Measurements from ENCODE around the gene C9.
"Not testable (repeated sequence)": the region's sequence is repeated elsewhere in the genome, so short reads cannot be mapped to it uniquely, and the experiment has no call there.

Gene C9

DNA sequence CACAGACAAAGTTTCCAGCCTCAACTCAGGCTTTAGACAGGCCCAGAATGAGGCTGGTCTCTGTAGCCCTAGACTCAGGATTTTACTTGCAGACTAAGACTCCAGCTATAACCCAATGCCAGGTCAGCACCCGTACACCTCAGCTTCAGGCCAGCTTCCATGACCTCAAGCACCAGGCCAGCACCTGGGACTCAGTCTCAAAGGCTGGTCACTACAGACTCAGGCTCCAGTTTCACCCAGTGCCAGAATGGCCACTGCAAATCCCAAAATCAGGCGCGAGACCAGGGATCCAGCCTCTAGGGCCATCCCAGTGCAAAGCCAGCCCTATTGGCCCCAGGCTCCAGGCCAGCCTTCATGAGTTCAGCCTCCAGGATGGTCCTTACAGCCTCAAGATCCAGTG is 44.9 kb downstream of the C9 start:
- DNase-seq, result no peak

DNA sequence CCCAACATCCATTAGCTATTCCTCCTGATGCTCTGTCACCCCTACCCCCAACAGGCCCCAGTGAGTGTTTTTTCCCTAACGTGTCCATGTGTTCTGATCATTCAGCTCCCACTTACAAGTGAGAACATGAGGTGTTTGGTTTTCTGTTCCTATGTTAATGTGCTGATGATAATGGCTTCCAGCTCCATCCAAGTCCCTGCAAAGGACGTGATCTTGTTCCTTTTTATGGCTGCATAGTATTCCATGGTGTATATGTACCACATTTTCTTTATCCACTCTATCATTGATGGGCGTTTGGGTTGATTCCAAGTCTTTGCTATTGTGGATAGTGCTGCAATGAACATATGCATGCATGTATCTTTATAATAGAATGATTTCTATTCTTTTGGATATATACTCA is 47.8 kb downstream of the C9 start:
- DNase-seq, result not testable (repeated sequence)

DNA sequence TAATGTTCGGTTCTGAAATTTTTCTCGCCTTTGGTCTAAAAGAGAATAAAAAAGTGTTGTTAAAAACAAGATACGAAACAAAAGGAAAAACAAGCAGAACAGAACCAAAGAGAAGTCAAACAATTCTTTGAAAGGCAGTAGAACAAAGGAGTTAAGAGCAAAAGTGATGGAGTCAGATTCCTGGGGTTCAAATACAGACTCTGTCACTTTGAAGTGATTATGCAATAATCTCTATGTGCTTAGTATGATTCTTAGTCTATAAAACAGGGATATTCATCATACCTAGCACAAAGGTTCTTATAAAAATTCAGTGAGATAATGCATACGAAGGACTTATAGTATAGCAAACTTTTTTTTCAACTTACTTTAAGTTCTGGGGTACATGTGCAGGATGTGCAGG is 48.3 kb downstream of the C9 start:
- no peak for DNase-seq

DNA sequence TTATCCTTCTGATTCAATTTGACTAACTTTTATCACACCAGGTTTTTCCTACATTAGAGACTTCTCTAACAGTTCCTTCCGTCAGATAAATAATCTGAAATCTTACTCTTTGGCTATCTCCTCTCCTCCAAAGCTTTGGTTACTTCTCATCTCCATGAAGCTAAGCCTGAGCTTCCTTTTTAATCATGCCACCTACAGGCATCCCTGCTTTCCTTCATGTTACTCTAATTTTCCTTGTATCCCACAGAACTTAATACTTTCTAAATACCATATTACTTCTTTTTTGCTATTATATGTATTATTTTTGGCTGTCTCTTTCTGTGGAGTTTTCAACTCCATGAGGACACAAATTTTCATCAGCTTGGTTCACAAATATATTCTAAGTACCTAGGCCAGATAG is 49.7 kb downstream of the C9 start:
- no peak for DNase-seq

DNA sequence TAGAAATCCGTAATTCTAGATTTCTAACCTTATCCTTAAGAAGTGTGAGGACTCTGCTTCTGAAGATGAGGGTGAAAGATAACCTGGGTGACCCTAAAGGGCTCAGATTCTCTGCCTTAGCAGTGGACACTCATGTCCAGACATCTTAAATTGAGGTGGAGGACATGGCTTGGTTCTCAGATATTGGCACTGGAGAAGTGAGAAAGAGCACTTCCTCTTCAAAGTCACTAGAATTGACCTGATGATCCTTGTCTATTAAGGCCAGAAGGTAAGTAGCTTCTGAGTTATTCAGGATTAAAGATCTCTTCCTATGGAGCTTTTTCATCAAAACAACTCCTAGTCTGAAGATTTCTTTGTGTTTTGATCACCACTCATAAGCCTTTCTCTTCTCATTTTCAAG is 54.8 kb downstream of the C9 start:
- no peak for DNase-seq

DNA sequence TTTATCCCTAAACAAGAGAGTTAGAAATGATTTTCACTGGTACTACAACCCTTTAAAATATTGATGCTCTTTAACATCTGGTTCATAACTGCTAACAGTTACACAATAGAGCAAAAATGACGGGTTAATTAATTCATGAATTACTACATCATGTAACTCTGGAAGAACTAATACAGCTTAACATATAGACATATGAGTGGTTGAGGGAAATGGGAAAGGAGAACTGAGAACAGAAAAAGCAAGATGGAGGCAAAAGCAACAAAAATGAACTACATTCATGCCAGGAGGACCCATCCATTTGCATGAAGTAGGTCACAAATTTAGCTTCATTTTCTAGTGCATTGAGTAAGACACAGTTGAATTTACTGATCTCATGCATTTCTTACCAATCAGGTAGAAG is 61.8 kb downstream of the C9 start:
- no peak for DNase-seq

DNA sequence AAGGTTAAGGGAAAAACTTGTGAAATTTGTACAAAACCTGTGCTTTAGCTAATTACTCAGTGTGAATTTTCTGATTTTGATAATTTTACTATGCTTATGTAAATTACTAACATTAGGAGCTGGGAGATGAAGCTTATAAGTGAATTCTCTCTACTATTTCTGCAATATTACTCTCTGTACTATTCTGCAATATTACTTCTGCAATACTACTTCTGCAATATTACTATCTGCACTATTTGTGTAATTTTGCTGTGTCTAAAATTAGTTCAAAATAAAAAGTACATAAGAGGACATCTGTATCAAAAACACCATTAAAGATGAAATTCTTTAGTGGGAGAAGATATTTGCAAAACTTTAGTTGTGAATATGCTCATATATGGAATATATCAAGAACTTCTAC is 62.9 kb downstream of the C9 start:
- no peak for DNase-seq

DNA sequence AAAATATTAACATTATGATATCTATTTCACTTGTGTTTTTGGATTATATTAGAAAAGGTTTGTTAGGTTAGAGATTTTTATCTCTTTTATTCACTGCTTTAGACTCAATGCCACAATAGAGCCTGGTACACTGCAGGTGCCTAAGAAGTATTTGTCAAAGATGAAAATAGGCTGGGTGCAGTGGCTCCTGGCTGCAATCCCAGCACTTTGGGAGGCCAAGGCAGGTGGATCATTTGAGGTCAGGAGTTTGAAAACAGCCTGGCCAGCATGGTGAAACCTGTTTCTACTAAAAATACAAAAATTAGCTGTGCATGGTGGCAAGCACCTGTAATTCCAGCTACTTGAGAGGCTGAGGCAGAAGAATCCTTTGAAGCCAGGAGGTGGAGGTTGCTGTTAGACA is 64.3 kb downstream of the C9 start:
- no peak for DNase-seq

DNA sequence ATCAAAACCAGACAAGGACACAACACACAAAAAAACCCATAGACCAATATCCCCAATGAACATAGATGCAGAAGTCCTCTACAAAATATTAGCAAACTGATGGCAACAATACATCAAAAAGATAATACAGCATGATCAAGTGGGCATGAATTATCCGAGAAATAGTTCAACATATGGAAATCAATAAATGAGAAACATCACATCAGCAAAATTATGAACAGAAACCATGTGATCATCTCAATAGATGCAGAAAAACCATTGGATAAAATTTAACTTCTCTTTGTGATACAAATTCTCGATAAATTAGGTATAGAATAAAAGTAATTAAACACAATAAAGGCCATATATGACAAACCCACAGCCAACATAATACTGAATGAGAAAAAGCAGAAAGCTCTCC is 69.6 kb downstream of the C9 start:
- DNase-seq, result no peak

DNA sequence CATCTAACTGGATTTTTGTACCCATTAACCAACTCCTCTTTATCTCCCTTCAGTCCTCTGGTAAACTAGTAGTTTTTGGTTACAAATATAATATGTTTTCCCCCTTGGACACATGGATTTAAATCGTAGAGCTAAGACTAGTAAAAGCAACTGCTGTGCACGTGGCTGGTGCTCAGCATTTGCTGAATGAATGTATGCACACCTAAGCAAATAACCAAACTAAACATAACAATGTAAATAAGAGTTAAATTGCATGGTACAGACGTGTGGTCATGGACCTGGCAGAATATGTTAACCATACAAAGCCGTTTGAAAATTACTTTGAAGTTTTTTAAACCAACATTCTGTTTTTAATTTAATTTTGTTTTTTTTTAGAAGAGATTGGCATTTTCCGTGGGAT is 79.7 kb downstream of the C9 start:
- DNase-seq, result no peak

DNA sequence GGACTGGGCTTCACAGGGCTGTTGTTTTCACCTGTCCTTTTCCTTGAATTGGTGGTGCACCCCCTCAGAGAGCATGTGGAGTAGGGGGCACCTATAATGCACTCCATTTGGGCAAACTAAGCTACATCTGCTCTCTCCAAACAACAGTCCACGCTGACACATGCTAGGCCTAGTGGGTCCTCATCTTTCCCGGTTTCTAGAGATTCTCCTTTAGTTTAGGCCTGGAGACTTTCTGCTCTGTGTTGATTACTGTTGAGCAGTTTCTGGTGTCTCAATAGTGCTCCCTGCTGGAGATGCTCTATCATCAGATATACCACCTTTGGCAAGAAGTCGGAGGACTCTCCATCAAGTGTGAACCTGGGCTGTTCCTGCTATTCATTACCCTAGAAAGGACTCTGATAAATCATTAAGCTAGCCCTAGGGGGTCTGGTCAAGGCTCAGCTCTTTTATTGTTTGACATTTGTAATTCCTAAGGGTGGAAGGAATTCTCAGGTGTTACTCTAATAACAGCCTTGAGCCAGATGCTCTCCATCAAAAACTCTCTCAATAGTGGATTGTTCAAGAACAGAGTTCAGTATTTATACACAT is 81.0 kb downstream of the C9 start:
- DNase-seq, result no peak

DNA sequence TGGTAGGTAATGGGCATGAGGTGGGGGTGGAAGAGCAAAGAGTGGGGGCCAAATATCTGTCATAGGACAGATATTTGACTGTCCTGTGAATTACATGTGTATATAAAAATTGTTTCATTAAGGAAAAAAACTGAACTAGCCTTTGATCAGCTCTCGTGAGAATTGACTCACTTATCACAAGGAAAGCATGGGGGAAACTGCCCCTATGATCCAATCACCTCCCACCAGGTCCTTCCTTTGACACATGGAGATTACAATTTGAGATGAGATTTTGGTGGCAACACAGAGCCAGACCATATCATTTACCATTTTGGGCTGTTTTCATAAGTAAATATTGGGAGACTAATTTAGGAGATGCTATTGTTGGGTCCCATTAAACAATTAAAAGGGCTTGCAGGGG is 81.7 kb downstream of the C9 start:
- DNase-seq, result no peak

DNA sequence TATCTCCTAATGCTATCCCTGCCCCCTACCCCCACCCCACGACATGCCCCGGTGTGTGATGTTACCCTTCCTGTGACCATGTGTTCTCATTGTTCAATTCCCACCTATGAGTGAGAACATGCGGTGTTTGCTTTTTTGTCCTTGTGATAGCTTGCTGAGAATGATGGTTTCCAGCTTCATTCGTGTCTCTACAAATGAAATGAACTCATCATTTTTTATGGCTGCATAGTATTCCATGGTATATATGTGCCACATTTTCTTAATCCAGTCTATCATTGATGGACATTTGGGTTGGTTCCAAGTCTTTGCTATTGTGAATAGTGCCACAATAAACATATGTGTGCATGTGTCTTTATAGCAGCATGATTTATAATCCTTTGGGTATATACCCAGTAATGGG is 88.4 kb downstream of the C9 start:
- DNase-seq, result not testable (repeated sequence)

DNA sequence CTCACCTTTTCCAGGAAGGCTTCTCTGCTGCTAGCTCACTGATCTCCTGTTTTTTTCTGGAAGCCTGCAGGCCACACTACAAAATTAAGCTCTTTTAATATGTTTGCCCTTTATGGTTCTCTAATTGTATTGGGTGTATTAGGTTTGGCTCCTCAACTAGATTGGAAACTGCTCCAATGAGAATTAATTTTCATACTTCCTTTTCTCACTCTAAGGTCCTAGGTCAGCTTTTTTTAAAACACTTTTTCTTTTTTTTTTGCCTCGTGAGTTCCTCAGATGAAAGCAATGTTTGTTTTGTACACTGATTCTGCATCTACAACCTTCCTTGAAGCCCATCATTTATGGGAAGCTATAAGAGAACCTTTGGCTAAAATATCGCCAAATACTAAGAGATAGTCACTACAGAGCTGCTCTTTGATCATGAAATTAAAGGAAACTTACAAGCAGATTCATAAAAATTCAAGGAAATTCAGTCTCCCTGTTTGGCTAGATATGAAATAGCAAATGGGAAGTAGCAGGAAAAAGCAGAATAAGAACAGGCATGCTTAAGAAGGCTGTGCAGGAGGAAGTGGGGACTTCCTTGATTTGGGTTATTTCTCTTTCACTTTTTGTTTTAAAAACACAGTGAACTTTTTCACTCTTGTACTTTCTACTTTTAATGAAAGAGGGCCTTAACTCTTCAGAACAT is 89.8 kb downstream of the C9 start:
- DNase-seq, result no peak

DNA sequence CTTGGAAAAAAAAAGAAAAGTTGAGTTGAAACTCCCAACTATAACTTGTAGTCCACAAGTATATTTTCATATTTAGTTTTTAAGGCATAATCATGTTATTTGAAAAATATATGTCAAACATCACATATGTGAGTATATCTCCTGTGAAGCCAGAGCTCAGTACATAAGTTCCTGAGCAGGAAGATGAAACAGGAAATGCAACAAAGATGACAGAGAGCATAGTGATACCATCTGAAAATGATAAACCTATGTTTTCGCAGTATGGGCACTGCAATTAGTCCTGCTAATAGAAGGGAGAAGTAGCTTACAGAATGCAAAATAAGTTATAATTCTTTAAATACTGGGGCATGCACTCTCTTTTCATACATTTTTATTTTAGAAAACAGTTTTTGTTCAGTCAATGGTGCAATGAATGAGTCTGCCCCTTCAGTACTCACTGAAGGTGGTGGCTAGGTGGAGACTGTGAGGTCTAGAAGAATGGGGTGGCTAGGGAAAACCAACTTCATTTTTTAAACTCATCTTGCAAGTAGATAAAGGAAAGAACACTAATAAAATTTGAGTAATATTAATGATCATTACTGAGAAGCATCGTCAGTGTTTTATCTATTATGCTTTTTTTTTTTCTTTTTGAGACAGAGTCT is 90.9 kb downstream of the C9 start:
- no peak for DNase-seq

DNA sequence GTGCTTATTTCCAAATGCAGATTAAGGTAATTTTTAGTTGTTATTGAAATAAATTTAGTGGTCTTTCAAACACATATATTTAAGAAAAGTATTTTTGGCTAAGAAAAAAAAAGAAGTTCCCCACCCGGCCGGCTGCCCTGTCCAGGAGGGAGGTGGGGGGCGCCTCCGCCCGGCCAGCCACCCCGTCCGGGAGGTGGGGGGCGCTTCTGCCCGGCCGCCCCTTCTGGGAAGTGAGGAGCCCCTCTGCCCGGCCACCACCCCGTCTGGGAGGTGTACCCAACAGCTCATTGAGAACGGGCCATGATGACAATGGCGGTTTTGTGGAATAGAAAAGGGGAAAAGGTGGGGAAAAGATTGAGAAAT is 91.4 kb downstream of the C9 start:
- DNase-seq, result not testable (repeated sequence)

DNA sequence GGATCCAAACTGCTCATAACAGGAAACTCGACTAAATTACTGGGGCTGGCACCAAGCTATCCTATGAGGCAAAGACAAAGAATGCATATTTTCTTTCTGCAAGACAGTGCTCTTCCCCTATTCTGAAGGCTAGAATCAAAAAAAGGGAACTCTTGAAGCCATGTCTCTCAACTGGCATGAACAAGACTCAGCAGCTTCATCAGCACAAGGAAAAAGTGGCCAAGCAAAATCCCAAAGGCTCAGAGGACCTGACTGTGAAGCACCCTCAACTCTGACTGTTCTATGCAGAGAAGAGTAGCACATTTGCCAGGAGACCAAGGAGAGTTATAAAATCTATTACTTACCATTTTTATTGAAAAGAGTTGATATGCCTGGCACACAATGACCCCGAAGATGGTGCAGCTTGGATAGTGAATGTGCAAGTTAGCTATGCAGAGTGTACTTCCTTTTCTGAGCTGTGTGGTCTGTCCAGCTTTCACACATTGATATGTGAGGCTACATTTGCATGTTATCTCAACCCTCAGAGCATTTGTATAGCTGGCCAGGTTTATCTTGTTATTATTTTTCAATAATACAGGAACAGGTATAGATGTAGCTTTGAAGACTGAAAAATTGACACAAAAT is 94.0 kb downstream of the C9 start:
- DNase-seq, result no peak

DNA sequence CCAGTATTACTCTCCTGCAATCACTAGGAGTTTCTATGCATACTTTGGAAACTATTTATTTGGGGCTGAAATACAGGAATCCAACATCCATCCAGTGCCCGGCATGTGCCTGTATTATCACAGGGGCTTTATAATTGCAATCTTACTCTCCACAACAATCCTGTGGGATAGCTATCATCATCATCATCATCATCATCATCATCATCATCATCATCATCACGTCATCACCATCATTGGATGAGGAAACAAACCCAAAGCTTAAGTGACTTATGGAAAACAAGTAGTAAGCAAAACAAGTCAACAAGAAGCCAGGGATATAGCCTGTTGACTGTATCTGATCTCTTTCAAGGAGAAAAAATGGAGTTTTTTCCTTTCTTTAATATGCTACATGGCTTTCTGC is 97.1 kb downstream of the C9 start:
- no peak for DNase-seq

DNA sequence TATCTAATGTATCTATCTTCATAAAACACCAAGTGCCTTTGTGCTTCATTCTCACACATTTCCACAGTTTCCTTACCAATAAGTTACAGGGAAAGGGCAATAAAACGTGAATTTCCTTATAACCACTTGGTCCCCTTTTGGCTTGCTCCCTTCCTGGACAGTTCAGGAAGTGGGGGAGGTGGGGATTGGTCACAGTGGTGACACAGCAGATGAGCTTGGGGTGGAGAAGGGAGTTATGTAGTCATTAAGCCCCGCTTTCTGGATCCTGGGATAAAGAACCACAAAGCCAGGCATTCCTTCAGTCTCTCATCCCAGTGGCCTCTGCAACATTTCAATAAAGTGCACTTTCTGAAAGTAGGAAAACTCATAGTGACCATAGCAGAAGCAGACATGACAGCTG is 97.9 kb downstream of the C9 start:
- DNase-seq, result no peak

DNA sequence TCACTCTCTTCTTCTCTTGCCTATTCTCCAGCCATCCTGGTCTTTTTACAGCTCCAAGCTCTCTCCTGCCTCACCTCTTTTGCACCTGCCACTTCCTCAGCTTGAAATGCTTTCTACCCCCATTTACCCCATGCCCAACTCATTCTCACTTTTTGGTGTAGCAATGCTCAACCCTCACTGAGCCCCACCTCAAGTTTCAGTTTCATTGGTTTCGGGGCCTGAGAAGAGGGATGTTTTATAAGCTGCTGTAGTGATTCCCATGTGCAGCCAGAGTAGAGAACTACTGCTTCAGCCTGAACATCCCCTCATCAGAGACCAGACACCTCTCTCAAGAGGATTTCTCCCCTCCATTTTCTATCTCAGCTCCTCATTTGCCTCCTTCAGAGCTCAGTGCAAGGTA is 99.8 kb downstream of the C9 start:
- DNase-seq, result no peak

DNA sequence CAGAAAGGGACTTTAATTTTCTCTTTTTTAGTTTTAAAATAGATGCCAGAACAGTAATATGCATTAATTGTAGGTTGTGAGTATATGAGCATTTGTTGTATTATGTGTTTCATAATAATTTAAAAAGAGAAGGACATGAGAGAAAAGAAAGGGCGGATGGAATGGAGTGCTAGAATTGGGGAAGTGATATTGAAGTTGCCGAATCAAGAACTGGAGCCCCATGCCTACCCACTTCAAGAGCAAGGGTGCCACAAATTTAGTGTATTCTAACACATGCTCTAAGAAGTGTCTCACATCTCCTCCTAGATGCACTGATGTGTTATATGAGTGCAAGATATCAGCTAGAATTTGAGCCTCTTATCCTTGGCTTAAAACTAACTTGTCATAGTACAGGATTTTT is 101.3 kb downstream of the C9 start:
- no peak for DNase-seq

DNA sequence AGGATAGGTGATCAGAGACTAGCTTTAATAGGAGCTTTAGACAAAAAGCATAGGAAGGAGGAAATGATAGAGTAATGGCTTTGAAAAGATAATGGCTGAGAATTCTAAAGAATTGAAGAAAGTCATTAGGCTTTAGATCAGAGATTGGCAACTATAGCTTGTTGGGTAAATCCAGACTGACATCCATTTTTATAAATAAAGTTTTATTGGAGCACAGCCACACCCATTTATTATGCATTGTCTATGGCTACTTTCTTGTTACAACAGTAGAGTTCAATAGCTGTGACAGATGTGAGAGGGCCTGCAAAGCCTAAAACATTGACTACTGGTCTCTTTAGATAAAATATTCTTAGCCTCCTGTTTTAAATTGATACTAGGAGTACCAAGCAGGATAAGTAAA is 104.2 kb downstream of the C9 start:
- no peak for DNase-seq

DNA sequence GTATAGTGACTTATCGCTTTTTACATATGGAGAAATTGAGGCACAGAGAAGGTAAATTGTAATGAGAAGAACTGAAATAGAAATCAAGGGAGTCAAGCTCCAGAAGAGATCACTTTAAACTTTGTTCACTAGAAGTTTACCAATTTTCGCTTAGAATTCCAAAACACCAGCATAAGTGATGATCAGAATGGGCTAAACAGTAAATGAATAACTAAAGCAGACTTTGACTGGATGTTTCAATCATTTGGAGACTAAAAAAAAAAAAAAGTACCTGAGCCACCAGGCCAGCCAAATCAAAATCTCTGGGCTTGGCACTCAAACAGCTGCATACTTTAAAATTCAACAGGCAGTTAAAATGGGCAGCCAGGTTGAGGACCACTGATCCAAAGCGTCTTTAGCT is 106.7 kb downstream of the C9 start:
- no peak for DNase-seq

DNA sequence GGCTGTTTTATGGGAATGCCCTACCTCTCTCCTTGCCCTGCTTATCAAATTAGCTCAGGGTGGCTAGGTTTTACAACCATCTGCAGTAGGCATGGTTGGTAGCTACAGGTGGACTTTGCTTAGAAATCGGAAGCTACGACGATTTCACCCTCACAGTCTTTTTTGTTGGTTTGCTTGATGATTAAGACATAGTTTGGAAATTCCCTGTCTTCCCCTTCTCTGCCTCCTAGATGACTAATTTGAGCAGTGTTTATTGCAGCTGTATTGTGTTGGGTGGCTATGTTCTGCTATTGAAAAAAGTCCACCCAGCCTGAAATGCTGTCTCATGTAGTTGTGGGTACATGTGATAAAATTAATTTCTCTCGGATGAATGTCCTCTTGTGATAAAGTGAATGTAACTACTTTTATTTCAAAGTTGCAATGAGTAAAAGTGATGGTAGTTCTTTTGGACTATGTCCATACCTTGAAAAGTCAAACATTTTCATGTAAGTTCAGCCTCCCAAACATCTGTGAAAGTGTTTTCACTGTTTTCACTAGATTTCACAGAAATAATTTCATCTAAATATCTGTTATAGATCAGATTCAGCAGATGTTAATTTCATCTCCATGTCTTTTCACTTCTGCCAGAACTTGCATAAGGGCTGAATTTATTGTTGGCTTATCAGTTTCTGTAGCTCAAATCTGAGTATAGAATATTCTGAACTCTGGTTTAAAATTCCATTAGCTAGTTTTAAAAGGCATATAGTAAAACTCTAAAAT is 107.6 kb downstream of the C9 start:
- no peak for DNase-seq
